SK-N-SH (cell line): ENCODE results near the gene IFI27L1. TPM values are rescaled to one million over a fixed set of nuclear protein-coding genes. Genes with fewer than 3 reads are reported as not detected.
A peak's percentile ranks its signal among the peaks of the same experiment; 100 is the strongest.

Source experiments
- CTCF ChIA-PET: fragments of 300-600, 350-600 bp; formaldehyde crosslinking; extraction: SDS; loops from one replicate; lab custom pipeline; 2021; lab: Yijun Ruan, JAX
- POLR2A ChIA-PET: fragments of 350-600 bp; sonication (Branson Sonifier 250); formaldehyde crosslinking; extraction: SDS; loops from one replicate; lab custom pipeline; 2020; ENCODE audit warnings: antibody characterized with exemption, inconsistent platforms; lab: Yijun Ruan, JAX
- DNase-seq: peaks from one replicate; pipeline ENCODE4 v3.0.0; 2012
- H2AFZ ChIP-seq: fragments of 200-600 bp; sonication (generic); 2 replicates; pipeline ENCODE4 v1.8.1; 2016; ENCODE audit warnings: antibody characterized with exemption, mild to moderate bottlenecking, low read depth
- H3F3A ChIP-seq: fragments of 200-600 bp; sonication (generic); replicated peaks from 2 replicates; pipeline ENCODE3; 2016; ENCODE audit warnings: antibody characterized with exemption, mild to moderate bottlenecking; ENCODE audit not compliant: insufficient read depth
- H3K27ac ChIP-seq, 2 experiments: fragments of 200-500 bp in 1 of 2; fragments of 200-600 bp in 1 of 2; sonication (Bioruptor generic) in 1 of 2; sonication (generic), shearing (Covaris generic) in 1 of 2; 2 replicates each; pipeline versions ENCODE4 v1.5.1 to v1.6.1; 2014 to 2016; ENCODE audit warnings: low read depth in 2 of 2, inconsistent platforms in 1 of 2, low read length in 1 of 2, mild to moderate bottlenecking in 1 of 2, mixed read lengths in 1 of 2
- H3K27me3 ChIP-seq: fragments of 200-600 bp; sonication (generic), shearing (Covaris generic); 2 replicates; pipeline ENCODE4 v1.6.1; 2016; ENCODE audit warnings: mixed run types; ENCODE audit not compliant: insufficient read depth
- H3K36me3 ChIP-seq, 2 experiments: fragments of 200-500 bp in 1 of 2; fragments of 200-600 bp in 1 of 2; sonication (Bioruptor generic) in 1 of 2; sonication (generic) in 1 of 2; replicated peaks in 1 of 2; 2 replicates each; pipeline versions ENCODE3 to v1.5.1; 2014 to 2016; ENCODE audit warnings: low read length in 1 of 2, mild to moderate bottlenecking in 1 of 2; ENCODE audit not compliant: insufficient read depth in 2 of 2, control insufficient read depth in 1 of 2
- H3K4me1 ChIP-seq, 2 experiments: fragments of 200-500 bp in 1 of 2; fragments of 200-600 bp in 1 of 2; sonication (Bioruptor generic) in 1 of 2; sonication (generic), shearing (Covaris generic) in 1 of 2; 2 replicates each; pipeline versions ENCODE4 v1.5.1 to v1.6.1; 2014 to 2016; ENCODE audit warnings: low read depth in 1 of 2, low read length in 1 of 2, mixed run types in 1 of 2; ENCODE audit not compliant: insufficient read depth in 2 of 2, control insufficient read depth in 1 of 2
- H3K4me2 ChIP-seq: fragments of 200-600 bp; sonication (generic), shearing (Covaris generic); 2 replicates; pipeline ENCODE4 v1.6.1; 2017; ENCODE audit warnings: mixed run types
- H3K4me3 ChIP-seq, 2 experiments: fragments of 200-500 bp in 1 of 2; fragments of 200-600 bp in 1 of 2; sonication (Bioruptor generic) in 1 of 2; sonication (generic), shearing (Covaris generic) in 1 of 2; 2 replicates each; pipeline versions ENCODE4 v1.5.1 to v1.8.1; 2014 to 2016; ENCODE audit warnings: low read depth in 2 of 2, inconsistent platforms in 1 of 2, low read length in 1 of 2, mild to moderate bottlenecking in 1 of 2, mixed read lengths in 1 of 2, moderate library complexity in 1 of 2
- H3K79me2 ChIP-seq: fragments of 200-600 bp; sonication (generic); 2 replicates; pipeline ENCODE4 v1.8.1; 2017; ENCODE audit warnings: mild to moderate bottlenecking; ENCODE audit not compliant: insufficient read depth
- H3K9ac ChIP-seq: fragments of 200-600 bp; sonication (generic); 2 replicates; pipeline ENCODE4 v1.6.1; 2017; ENCODE audit warnings: mixed run types
- H3K9me2 ChIP-seq: fragments of 200-600 bp; sonication (generic); 2 replicates; pipeline ENCODE4 v1.6.1; 2017; ENCODE audit warnings: mixed run types
- H3K9me3 ChIP-seq: fragments of 200-600 bp; sonication (generic); 2 replicates; pipeline ENCODE4 v1.6.1; 2017; ENCODE audit warnings: mixed run types, mild to moderate bottlenecking, moderate library complexity
- H4K20me1 ChIP-seq: fragments of 200-600 bp; sonication (generic); 2 replicates; pipeline ENCODE4 v1.6.1; 2017; ENCODE audit warnings: mild to moderate bottlenecking, mixed run types; ENCODE audit not compliant: insufficient read depth
- CHD2 ChIP-seq: fragments of 150-350 bp; IDR thresholded peaks from 2 replicates; pipeline ENCODE4 v1.6.1; 2018; ENCODE audit warnings: low read length; ENCODE audit not compliant: partially characterized antibody
- FOSL2 ChIP-seq: IDR thresholded peaks from 2 replicates; pipeline ENCODE4 v1.4.0; 2012; ENCODE audit warnings: low read depth, mild to moderate bottlenecking, moderate library complexity, borderline replicate concordance
- GABPA ChIP-seq: IDR thresholded peaks from 2 replicates; pipeline ENCODE4 v1.4.0; 2012; ENCODE audit warnings: low read depth, mild to moderate bottlenecking
- MXI1 ChIP-seq: IDR thresholded peaks from 2 replicates; pipeline ENCODE4 v1.6.1; 2012; ENCODE audit warnings: mild to moderate bottlenecking, low read depth, low read length, improper control_type of control experiment
- NFIC ChIP-seq: IDR thresholded peaks from 2 replicates; pipeline ENCODE4 v1.4.0; 2012; ENCODE audit warnings: borderline replicate concordance
- NRF1 ChIP-seq: IDR thresholded peaks from 2 replicates; pipeline ENCODE4 v1.6.1; 2012; ENCODE audit warnings: low read depth, mild to moderate bottlenecking, low read length
- RAD21 ChIP-seq: IDR thresholded peaks from 2 replicates; pipeline ENCODE4 v1.6.1; 2012; ENCODE audit warnings: mild to moderate bottlenecking, low read length
- RCOR1 ChIP-seq: fragments of 150-350 bp; IDR thresholded peaks from 2 replicates; pipeline ENCODE4 v1.6.1; 2017; ENCODE audit warnings: antibody characterized with exemption, low read length
- SIN3A ChIP-seq: IDR thresholded peaks from 2 replicates; pipeline ENCODE4 v1.6.1; 2012; ENCODE audit warnings: low read depth, mild to moderate bottlenecking, low read length, moderate library complexity, borderline replicate concordance
- WGBS: methylation state at CpG from one replicate; pipeline ENCODE4 v1.1.6; 2017; ENCODE audit warnings: low lambda C conversion rate; 5-methylcytosine and 5-hydroxymethylcytosine counted together
- polyA plus RNA-seq, 3 experiments: library from polyadenylated mRNA; depleted of rRNA; stranded (reverse); fragments of >200 nt; gene quantifications; 2 replicates each; pipeline ENCODE4 v1.2.3, GENCODE V29; 2012
- TF ChIP-seq, protein P1 (sequence below): IDR thresholded peaks from 2 replicates; pipeline ENCODE4 v1.4.0; 2012; ENCODE audit warnings: low read depth
- TF ChIP-seq, protein P2 (sequence below): fragments of 150-350 bp; IDR thresholded peaks from 2 replicates; pipeline ENCODE4 v1.6.1; 2016; ENCODE audit warnings: mild to moderate bottlenecking, low read depth, low read length
- TF ChIP-seq, protein P3 (sequence below): fragments of 200-600 bp; sonication (generic); IDR thresholded peaks from 2 replicates; pipeline ENCODE4 v1.6.1; 2017; ENCODE audit warnings: antibody characterized with exemption, mild to moderate bottlenecking, moderate library complexity

The IFI27L1 gene
- polyA plus RNA-seq, 1 of the 3 experiments (the other 2 are of a cell fraction): 35.3 TPM

DNA sequence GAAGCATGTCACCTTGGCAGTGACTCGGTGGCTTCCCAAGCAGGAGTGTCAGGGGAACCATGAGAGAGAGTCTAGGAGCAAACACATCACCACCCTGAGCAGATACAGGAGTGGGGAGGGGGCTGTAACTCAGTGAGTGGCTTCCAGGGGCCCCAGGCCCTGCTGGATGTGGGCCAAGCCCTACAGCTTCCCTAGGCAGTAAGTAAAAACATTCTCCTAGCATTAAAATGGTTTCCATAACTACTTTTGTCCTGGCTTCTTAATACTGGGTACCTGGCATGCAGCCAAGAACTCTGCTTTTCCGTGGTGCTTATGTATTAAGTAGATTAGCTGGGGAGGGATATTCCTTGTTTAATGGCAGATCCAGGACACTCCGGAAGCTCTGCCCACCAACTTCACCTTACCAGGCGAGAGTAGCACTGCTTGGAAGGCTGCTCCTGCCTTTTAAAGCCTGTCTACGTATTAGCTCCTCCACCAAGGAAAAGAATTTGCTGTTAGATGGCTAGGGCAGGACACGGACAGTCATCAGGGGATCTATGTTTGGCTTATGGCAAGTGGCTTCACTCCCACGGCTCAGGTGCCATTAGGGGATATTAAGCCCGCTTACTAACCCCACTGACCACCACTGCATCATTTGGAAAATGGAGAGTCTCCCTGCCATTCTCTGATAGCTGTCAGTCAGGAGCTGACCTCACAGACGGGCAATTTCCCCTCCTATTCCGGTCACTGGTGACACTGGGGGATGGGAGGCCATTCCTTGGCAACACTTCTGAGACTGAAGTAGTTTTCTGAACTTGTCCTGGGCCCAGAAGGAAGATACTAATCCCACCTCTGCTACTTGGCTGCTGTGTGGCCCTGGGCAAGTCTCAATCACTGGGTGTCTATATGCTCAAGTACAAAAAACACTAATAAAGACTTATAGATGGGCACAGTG lies 32.2 kb upstream of the IFI27L1 start:
- peak overlapping the region in 1 of 2 experiments; percentile 76; a peak in 2 of 4 replicates for H3K27ac ChIP-seq
- TF ChIP-seq NFIC (peak; percentile 49), RCOR1 (peak; percentile 11; the same call in 1 of the 2 replicates), CHD2 (peak; percentile 12)
- TF ChIP-seq, protein P1, sequence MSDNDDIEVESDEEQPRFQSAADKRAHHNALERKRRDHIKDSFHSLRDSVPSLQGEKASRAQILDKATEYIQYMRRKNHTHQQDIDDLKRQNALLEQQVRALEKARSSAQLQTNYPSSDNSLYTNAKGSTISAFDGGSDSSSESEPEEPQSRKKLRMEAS: no peak
- H3K27me3 ChIP-seq: no peaks in the 10 kb centered on the region
- no peak overlapping the region for H3K9ac ChIP-seq
- ChIA-PET CTCF (interaction anchor here (0.7 to 8.3 kb wide), 6 partner anchors 11 to 437 kb away, joined by 3 to 100 read pairs (median 19); no protein-coding TSS in a partner anchor), POLR2A (interaction anchor here (0.5 to 0.7 kb wide), 2 partner anchors 11 to 76 kb away, joined by 3 to 7 read pairs; no protein-coding TSS in a partner anchor)
- no peaks in the 10 kb centered on the region for H3K9me3 ChIP-seq
- H2AFZ ChIP-seq: no peak overlapping the region
- H3K36me3 ChIP-seq: peaks cover 27 to 91% of the 10 kb centered on the region in 2 experiments
- H3K9me2 ChIP-seq: no peaks in the 10 kb centered on the region
- H3K4me1 ChIP-seq: peaks cover 0 to 18% of the 10 kb centered on the region in 2 experiments; a peak in 2 of 4 replicates
- no peaks in the 10 kb centered on the region for H4K20me1 ChIP-seq
- H3F3A ChIP-seq: no peaks in the 10 kb centered on the region
- DNase-seq: peak; percentile 71
- H3K4me2 ChIP-seq: no peak overlapping the region
- WGBS: 67% methylated on average over 5 of the region's 10 CpGs
- no peak overlapping the region for H3K4me3 ChIP-seq
- no peaks in the 10 kb centered on the region for H3K79me2 ChIP-seq

DNA sequence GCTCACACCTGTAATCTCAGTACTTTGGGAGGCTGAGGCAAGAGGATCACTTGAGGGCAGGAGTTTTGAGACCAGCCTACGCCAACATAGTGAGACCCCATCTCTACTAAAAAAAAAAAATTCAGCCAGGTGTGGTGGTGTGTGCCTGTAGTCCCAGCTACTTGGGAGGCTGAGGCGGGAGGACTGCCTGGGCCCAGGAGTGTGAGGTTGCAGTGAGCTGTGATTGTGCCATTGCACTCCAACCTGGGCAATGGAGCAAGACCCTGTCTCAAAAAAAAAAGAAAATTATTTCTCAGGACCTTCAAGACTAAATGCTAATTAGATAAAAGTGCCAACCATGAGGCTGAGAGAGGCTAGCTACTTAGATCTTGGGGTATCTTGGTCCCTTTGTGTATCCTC lies 31.5 kb upstream of the IFI27L1 start:
- no peak for DNase-seq
- Histone ChIP-seq H3K36me3 (peaks cover 27 to 91% of the 10 kb centered on the region in 2 experiments), H3K9me2 (no peaks in the 10 kb centered on the region), H3K27ac (no peak overlapping the region), H3K27me3 (no peaks in the 10 kb centered on the region), H3K4me3 (no peak overlapping the region), H3K9me3 (no peaks in the 10 kb centered on the region), H3K79me2 (no peaks in the 10 kb centered on the region), H2AFZ (no peak overlapping the region), H3K4me2 (no peak overlapping the region), H3K4me1 (peaks cover 0 to 18% of the 10 kb centered on the region in 2 experiments; a peak in 2 of 4 replicates), H3F3A (no peaks in the 10 kb centered on the region), H4K20me1 (no peaks in the 10 kb centered on the region), H3K9ac (no peak overlapping the region)
- CTCF ChIA-PET: interaction anchor here (2.7 to 8.3 kb wide), 5 partner anchors 12 to 93 kb away, joined by 12 to 100 read pairs (median 24); no protein-coding TSS in a partner anchor
- 97% methylated on average over 2 of the region's 2 CpGs for WGBS
- POLR2A ChIA-PET: no interaction called here
- TF ChIP-seq, protein P2, sequence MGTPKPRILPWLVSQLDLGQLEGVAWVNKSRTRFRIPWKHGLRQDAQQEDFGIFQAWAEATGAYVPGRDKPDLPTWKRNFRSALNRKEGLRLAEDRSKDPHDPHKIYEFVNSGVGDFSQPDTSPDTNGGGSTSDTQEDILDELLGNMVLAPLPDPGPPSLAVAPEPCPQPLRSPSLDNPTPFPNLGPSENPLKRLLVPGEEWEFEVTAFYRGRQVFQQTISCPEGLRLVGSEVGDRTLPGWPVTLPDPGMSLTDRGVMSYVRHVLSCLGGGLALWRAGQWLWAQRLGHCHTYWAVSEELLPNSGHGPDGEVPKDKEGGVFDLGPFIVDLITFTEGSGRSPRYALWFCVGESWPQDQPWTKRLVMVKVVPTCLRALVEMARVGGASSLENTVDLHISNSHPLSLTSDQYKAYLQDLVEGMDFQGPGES: no peak
- TF ChIP-seq, protein P3, sequence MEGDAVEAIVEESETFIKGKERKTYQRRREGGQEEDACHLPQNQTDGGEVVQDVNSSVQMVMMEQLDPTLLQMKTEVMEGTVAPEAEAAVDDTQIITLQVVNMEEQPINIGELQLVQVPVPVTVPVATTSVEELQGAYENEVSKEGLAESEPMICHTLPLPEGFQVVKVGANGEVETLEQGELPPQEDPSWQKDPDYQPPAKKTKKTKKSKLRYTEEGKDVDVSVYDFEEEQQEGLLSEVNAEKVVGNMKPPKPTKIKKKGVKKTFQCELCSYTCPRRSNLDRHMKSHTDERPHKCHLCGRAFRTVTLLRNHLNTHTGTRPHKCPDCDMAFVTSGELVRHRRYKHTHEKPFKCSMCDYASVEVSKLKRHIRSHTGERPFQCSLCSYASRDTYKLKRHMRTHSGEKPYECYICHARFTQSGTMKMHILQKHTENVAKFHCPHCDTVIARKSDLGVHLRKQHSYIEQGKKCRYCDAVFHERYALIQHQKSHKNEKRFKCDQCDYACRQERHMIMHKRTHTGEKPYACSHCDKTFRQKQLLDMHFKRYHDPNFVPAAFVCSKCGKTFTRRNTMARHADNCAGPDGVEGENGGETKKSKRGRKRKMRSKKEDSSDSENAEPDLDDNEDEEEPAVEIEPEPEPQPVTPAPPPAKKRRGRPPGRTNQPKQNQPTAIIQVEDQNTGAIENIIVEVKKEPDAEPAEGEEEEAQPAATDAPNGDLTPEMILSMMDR: no peak
- TF ChIP-seq GABPA (no peak), FOSL2 (no peak), MXI1 (no peak), SIN3A (no peak), RAD21 (no peak), NRF1 (no peak)
